Brain microvascular endothelial cell (primary cell): Measurements from ENCODE around the gene ST8SIA6.
"Not testable (repeated sequence)": the region's sequence is repeated elsewhere in the genome, so short reads cannot be mapped to it uniquely, and the experiment has no call there.

Experiments used
- DNase-seq: peaks from one replicate; pipeline ENCODE4 v3.0.0-alpha.2; 2020
- H3K27ac ChIP-seq: fragments of 250-450 bp; sonication (Bioruptor Pico); 2 replicates; pipeline ENCODE4 v1.5.1; 2020; ENCODE audit warnings: mild to moderate bottlenecking, moderate library complexity
- H3K27me3 ChIP-seq: fragments of 250-450 bp; sonication (Bioruptor Pico); replicated peaks from 2 replicates; pipeline ENCODE4 v1.5.1; 2020; ENCODE audit warnings: mild to moderate bottlenecking
- H3K36me3 ChIP-seq: fragments of 250-450 bp; sonication (Bioruptor Pico); replicated peaks from 2 replicates; pipeline ENCODE4 v1.5.1; 2020; ENCODE audit warnings: mild to moderate bottlenecking
- H3K4me3 ChIP-seq: 2 replicates; pipeline ENCODE4 v1.5.1; 2011; ENCODE audit warnings: low read depth, mild to moderate bottlenecking, control low read depth, low read length, moderate library complexity
- CTCF ChIP-seq: IDR thresholded peaks from 2 replicates; pipeline ENCODE4 v1.5.1; 2011; ENCODE audit warnings: low read depth, mild to moderate bottlenecking, moderate library complexity, low read length, control low read depth, inconsistent platforms; ENCODE audit errors: missing control alignments
- in situ Hi-C: cut with HindIII; loops from 2 replicates; pipeline ENCODE4 v1.10.0; 2017; ENCODE audit warnings: low sequenced_read_pairs, low pct_ligation_motif_present

Gene ST8SIA6

GRCh38 chr10:17406036-17406834, 48.2 kb downstream of the ST8SIA6 start:
- no peaks in the 10 kb centered on the region for H3K27me3 ChIP-seq
- no peak overlapping the region for H3K4me3 ChIP-seq
- no peaks in the 10 kb centered on the region for H3K36me3 ChIP-seq
- DNase-seq: no peak
- TF ChIP-seq CTCF: no peak
- H3K27ac ChIP-seq: no peak overlapping the region
- in situ Hi-C loops: no loop called here

GRCh38 chr10:17403161-17403560, 51.2 kb downstream of the ST8SIA6 start:
- no peak for TF ChIP-seq CTCF
- Histone ChIP-seq H3K27ac (no peak overlapping the region), H3K36me3 (no peaks in the 10 kb centered on the region), H3K4me3 (no peak overlapping the region), H3K27me3 (no peaks in the 10 kb centered on the region)
- in situ Hi-C loops: no loop called here
- no peak for DNase-seq

- H3K36me3 ChIP-seq, H3K4me3 ChIP-seq, H3K27me3 ChIP-seq, DNase-seq, in situ Hi-C loops, H3K27ac ChIP-seq: not testable (repeated sequence)
Measured at GRCh38 chr10:17402040-17402439, 52.4 kb downstream of the ST8SIA6 start.

GRCh38 chr10:17396004-17396403, 58.4 kb downstream of the ST8SIA6 start:
- no peak for DNase-seq
- H3K27ac ChIP-seq: no peak overlapping the region
- no peak overlapping the region for H3K4me3 ChIP-seq
- TF ChIP-seq CTCF: no peak
- no peaks in the 10 kb centered on the region for H3K27me3 ChIP-seq
- in situ Hi-C loops: no loop called here
- no peaks in the 10 kb centered on the region for H3K36me3 ChIP-seq

- in situ Hi-C loops: no loop called here
- TF ChIP-seq CTCF: no peak
- no peaks in the 10 kb centered on the region for H3K27me3 ChIP-seq
- H3K27ac ChIP-seq: no peak overlapping the region
- DNase-seq: no peak
- H3K36me3 ChIP-seq: no peaks in the 10 kb centered on the region
- no peak overlapping the region for H3K4me3 ChIP-seq
Measured at GRCh38 chr10:17394854-17395253, 59.5 kb downstream of the ST8SIA6 start.

GRCh38 chr10:17387861-17388503, 66.4 kb downstream of the ST8SIA6 start:
- Histone ChIP-seq H3K27ac (no peak overlapping the region), H3K27me3 (no peaks in the 10 kb centered on the region), H3K36me3 (no peaks in the 10 kb centered on the region), H3K4me3 (no peak overlapping the region)
- no peak for DNase-seq
- no peak for TF ChIP-seq CTCF
- in situ Hi-C loops: no loop called here
